22Rv1 (cell line): ENCODE data around the gene SLC35D3.
"Not testable (repeated sequence)": the region's sequence is repeated elsewhere in the genome, so short reads cannot be mapped to it uniquely, and the experiment has no call there.

Experiments
- H3K27ac ChIP-seq: fragments of 450-650 bp; 2 replicates; pipeline ENCODE4 v1.5.1; 2017
- ZFX ChIP-seq: fragments of 450-650 bp; IDR thresholded peaks from 2 replicates; pipeline ENCODE4 v1.6.1; 2017; ENCODE audit warnings: antibody characterized with exemption, borderline replicate concordance
- TF ChIP-seq, protein P1 (sequence below): fragments of 450-650 bp; IDR thresholded peaks from 2 replicates; pipeline ENCODE4 v1.5.1; 2017; ENCODE audit warnings: mild to moderate bottlenecking

Gene SLC35D3

GRCh38 chr6:136947037-136947436, 24.9 kb downstream of the SLC35D3 start:
- no peak overlapping the region for H3K27ac ChIP-seq
- TF ChIP-seq, protein P1, sequence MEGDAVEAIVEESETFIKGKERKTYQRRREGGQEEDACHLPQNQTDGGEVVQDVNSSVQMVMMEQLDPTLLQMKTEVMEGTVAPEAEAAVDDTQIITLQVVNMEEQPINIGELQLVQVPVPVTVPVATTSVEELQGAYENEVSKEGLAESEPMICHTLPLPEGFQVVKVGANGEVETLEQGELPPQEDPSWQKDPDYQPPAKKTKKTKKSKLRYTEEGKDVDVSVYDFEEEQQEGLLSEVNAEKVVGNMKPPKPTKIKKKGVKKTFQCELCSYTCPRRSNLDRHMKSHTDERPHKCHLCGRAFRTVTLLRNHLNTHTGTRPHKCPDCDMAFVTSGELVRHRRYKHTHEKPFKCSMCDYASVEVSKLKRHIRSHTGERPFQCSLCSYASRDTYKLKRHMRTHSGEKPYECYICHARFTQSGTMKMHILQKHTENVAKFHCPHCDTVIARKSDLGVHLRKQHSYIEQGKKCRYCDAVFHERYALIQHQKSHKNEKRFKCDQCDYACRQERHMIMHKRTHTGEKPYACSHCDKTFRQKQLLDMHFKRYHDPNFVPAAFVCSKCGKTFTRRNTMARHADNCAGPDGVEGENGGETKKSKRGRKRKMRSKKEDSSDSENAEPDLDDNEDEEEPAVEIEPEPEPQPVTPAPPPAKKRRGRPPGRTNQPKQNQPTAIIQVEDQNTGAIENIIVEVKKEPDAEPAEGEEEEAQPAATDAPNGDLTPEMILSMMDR = no peak
- no peak for TF ChIP-seq ZFX

GRCh38 chr6:136949957-136950356, 27.9 kb downstream of the SLC35D3 start:
- H3K27ac ChIP-seq = not testable (repeated sequence)

DNA sequence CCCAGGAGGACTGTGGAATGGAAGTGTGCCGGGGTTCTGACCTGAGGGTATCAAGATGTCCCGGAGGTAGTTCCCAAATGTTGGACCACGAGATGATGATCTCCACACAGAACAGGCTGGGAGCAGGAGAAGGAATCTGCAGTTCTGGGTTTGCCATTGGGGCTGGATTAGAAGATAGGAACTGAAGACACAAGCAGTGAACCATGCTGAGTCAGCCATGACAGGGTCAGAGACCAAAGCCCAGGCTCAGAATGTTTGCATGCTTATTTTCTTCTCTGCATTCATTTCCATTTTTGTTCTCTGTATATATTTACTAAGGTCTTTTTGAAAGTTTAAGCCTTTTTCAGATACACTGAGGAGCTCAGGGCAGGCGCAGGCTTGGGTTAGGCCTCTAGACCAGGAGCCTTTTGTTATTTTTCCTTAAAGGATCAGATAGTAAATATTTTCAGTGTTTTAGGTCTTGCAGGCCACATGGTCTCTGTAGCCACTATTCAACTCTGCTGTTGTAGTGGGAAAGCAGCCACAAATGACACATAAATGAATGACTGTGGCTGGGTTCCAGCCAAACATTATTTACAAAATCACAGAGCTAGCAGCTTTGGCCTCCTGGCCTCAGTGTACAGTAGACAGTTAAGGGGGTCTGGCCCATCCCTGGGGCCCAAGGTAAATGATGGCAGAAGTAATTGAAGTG, 28.5 kb downstream of the SLC35D3 start:
- H3K27ac ChIP-seq = no peak overlapping the region
- no peak for TF ChIP-seq ZFX
- TF ChIP-seq, protein P1 = no peak

DNA sequence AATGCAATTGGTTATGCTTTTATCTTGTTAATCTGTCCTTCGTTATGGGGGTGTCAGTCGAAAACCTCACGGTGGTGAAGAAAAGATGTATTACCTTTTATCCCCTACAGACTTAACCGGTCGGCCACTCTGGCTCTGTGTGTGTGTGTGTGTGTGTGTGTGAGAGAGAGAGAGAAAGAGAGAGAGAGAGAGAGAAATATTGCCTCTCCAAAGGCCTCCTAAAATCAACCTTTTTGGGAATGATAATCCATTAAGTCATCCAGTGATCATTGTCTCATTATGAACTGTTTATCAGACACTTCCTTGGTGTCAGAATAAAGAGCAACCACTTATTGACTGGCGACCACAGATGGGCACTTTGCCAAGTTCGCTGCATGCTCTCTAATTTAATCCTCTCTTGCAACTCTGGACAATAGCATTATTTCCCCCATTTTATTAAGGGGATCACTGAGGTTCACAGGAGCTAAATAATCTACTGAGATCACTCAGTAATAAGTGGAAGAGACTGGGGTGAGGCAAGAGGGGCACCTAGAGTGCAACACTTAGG, 30.7 kb downstream of the SLC35D3 start:
- no peak overlapping the region for H3K27ac ChIP-seq
- TF ChIP-seq, protein P1 = no peak
- TF ChIP-seq ZFX = no peak

GRCh38 chr6:136955123-136955522, 33.0 kb downstream of the SLC35D3 start:
- H3K27ac ChIP-seq = no peak overlapping the region
- TF ChIP-seq, protein P1 = no peak
- TF ChIP-seq ZFX = no peak

DNA sequence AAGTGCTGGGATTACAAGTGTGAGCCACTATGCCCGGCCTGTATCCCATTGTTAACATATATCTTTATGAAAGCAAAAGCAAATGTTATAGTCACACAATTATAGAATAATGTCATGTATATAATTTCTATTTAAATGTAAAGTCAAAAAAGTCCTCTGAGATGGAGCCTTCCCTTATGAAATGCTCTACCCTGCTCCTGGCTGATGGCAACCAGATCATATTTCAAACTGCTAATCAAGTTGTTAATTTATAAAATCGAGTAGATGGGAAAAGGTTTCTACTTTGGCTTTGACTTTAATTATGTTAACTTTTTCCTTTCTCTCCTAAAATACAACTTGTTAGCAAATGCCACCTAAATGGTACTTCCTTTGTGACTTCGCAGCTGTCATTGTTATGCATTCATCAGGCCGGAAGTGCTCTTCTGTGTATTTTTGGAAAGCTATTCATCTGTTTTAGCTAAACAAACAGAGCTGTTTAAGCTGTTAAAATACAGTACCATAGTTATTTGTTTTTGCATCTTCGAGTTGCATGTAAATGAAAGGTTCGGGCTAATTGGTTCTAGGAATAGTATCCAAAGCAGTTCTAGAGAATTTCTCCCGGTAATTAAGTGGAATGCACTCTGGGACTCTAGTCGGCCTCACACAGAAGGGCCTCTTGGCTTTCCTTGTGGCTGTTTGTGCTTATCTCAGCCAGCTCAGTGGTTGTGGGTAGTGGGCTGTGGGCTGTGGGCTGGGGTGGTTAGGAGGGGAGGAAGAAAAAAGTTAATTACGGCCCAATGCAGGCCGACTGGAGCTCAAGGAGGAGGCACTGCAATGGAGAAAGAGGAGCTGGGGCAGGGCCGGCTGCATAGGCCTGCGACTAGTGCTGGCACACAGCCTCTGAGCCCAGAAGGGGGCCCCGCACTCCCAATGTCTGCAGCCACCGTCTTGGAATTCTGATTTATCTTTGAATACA, 34.8 kb downstream of the SLC35D3 start:
- H3K27ac ChIP-seq = no peak overlapping the region

DNA sequence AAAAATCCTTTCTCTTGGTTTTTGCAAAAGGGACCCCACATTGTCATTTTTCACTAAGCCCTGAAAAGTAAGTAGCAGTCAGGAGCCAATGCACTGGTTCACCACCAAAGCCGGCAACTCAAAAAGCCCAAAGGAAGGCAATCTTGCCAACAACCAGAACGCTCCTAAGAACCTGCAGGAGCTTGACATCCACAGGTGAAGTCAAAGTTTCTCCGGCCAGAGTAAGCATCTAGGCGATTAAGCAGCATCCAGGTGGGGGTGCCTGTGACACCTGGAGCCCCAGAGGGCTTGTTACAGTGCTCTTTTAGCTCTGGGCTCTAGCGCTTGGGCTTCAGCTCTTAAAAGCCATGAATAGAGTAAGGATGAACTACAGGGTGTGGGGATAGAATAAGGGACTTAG, 36.1 kb downstream of the SLC35D3 start:
- TF ChIP-seq, protein P1 = no peak
- no peak for TF ChIP-seq ZFX
- no peak overlapping the region for H3K27ac ChIP-seq

More for the DNA sequence above, 34.8 kb downstream of the SLC35D3 start:
- TF ChIP-seq ZFX = no peak
- TF ChIP-seq, protein P1 = no peak
